ENCODE measurements around the gene RHBDF1.
"Not testable (repeated sequence)": the region's sequence is repeated elsewhere in the genome, so short reads cannot be mapped to it uniquely, and the experiment has no call there.

RHBDF1 gene

GRCh38 chr16:38941-39892 is 33.2 kb downstream of the RHBDF1 start:
- in situ Hi-C loops (cut with HindIII; ENCODE audit: low sequenced_read_pairs): no loop called here

DNA sequence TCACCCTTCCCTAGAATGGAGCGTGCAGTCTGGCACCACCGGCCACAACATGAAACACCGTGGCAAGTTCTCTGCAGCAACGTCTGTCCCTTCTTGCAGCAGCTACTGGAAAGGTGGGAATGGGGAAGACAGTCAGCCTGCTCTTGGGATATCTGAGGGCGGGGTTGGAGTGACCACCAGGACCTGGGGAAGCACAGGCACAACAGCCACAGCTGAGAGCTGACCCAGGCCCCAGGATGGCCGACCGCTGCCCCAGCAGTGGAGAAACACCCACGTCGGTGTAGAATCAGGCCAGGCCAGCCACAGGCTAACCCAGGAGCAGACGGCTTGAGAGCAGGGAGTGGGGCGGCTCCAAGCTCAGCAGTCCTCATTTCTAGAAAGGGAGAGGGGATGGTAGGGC is 34.2 kb downstream of the RHBDF1 start:
- in situ Hi-C loops (cut with HindIII; ENCODE audit: low sequenced_read_pairs): not testable (repeated sequence)

GRCh38 chr16:37511-37910 is 34.9 kb downstream of the RHBDF1 start:
- in situ Hi-C loops (cut with HindIII; ENCODE audit: low sequenced_read_pairs): no loop called here

DNA sequence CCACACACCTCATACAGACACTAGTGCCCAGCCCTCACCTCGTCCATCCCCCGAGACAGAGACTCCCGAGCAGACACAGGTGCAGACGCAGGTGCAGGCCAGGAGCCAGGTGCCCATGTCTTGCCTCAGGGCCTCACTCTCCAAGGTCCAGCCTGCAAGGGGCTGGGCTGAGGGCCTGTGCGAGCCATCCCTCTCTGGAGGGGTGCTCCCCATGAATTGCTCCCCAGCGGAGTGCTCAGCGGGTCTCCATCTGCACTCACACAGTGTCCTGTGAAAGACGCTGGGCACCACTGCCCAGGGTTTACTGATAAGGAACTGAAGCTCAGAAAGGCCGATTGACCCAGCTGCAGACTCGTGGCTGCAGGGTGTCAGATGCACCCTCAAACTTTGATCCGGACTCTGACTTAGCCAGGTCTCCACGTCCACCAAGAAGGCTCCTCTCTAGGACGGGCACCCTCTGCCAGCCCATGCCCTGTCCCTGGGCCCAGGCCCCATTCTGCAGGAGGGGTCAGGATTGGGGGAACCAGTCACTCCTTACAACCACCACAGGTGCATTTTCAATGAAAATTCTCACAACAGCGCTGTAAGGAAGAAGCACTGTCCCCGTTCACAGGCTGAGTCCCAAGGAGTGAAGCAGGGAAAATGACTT is 36.0 kb downstream of the RHBDF1 start:
- in situ Hi-C loops (cut with HindIII; ENCODE audit: low sequenced_read_pairs): no loop called here

DNA sequence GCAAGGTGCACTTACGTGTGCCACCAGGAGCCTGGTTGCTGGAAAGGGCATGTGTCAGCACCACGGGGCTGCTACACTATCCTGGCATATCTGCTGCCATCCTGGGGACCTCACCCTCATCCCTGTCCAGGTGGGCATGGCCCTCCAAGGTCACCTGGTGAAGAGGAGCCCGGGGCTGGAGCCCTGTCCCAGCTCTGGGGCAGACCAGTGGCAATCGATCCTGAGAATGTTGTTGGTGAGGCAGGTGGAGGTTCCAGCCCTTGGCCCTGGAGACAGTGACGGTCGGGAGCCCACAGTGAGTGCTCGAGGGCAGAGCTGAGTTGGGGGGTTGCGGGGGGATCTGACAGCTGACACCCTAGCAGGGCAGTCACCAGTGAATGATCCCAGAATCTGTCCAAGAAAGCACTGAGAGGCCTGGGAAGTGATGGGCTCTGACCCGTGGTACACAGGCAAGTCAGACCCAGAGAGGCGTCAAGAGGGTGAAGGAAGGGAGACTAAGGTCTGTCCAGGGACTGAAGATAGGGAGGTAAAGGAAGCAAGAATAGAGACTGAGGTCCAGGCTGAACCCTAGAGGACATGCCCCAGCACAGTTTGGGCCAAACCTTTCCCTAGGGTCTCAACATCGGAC is 36.6 kb downstream of the RHBDF1 start:
- in situ Hi-C loops (cut with HindIII; ENCODE audit: low sequenced_read_pairs): no loop called here

DNA sequence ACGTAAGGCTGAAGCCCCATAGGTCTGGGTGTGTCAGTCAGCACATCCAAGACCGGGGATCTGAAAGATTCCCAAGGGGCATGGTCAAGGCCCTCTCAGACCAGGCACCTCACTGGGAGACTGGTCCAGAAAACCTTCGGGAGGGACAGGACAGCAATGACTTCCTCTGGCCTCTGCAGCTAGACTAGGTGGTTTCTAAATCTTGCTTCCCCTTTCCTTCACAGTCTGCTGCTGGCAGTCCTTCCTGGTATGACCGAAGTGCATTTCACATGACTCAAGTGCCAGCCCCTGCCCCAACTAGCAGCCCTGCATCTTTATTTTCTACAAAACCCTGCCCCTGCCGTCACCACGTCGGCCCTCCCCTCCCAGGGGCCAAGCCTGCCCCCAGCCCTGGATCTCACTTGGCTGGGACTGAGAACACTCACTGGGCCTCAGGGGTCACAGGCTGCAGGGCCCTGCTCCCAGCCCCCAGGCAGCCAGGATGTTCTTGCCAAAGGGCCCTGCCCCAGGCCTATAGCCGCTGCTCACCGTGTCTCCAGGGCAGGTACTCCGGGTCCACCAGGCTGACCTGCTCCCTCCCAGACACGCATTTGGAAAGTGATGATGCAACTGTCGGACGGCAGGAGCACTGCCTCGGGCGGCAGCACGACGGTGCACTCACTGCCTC is 37.3 kb downstream of the RHBDF1 start:
- in situ Hi-C loops (cut with HindIII; ENCODE audit: low sequenced_read_pairs): no loop called here

- in situ Hi-C loops (cut with HindIII; ENCODE audit: low sequenced_read_pairs): no loop called here
Observed at GRCh38 chr16:34648-34987, 37.8 kb downstream of the RHBDF1 start.

- in situ Hi-C loops (cut with HindIII; ENCODE audit: low sequenced_read_pairs): no loop called here
Observed at GRCh38 chr16:33877-34647, 38.4 kb downstream of the RHBDF1 start.

- in situ Hi-C loops (cut with HindIII; ENCODE audit: low sequenced_read_pairs): not testable (repeated sequence)
Observed at GRCh38 chr16:33154-33876, 39.1 kb downstream of the RHBDF1 start.

- in situ Hi-C loops (cut with HindIII; ENCODE audit: low sequenced_read_pairs): not testable (repeated sequence)
Observed at GRCh38 chr16:30627-31026, 41.8 kb downstream of the RHBDF1 start.

- in situ Hi-C loops (cut with HindIII; ENCODE audit: low sequenced_read_pairs): not testable (repeated sequence)
Observed at GRCh38 chr16:25926-26348, 46.5 kb downstream of the RHBDF1 start.

DNA sequence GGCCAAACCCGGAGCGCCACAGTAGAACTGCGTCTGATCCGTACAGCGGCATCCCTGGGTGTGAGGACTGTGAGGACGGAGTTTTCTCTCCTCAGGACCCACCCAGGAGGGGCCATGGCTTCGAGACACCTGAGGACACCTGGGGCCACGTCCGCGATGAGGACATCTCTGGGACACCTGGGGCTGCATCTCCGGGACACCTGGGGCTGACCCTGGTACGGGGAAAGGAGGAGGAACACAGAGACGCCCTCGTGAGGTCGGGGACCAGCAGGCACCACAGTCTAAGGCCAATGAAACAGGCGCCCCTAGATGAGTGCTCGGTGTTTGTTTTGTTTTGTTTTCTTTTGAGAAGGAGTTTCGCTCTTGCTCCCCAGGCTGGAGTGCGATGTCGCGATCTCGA is 48.3 kb downstream of the RHBDF1 start:
- in situ Hi-C loops (cut with HindIII; ENCODE audit: low sequenced_read_pairs): not testable (repeated sequence)

DNA sequence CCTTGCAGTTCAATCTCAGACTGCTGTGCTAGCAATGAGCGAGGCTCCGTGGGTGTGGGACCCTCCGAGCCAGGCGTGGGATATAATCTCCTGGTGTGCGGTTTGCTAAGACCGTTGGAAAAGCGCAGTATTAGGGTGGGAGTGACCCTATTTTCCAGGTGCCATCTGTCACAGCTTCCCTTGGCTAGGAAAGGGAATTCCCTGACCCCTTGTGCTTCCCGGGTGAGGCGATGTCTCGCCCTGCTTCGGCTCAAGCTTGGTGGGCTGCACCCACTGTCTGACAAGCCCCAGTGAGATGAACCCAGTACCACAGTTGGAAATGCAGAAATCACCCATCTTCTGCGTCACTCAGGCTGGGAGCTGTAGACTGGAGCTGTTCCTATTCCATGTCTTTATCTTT is 51.5 kb downstream of the RHBDF1 start:
- in situ Hi-C loops (cut with HindIII; ENCODE audit: low sequenced_read_pairs): not testable (repeated sequence)

DNA sequence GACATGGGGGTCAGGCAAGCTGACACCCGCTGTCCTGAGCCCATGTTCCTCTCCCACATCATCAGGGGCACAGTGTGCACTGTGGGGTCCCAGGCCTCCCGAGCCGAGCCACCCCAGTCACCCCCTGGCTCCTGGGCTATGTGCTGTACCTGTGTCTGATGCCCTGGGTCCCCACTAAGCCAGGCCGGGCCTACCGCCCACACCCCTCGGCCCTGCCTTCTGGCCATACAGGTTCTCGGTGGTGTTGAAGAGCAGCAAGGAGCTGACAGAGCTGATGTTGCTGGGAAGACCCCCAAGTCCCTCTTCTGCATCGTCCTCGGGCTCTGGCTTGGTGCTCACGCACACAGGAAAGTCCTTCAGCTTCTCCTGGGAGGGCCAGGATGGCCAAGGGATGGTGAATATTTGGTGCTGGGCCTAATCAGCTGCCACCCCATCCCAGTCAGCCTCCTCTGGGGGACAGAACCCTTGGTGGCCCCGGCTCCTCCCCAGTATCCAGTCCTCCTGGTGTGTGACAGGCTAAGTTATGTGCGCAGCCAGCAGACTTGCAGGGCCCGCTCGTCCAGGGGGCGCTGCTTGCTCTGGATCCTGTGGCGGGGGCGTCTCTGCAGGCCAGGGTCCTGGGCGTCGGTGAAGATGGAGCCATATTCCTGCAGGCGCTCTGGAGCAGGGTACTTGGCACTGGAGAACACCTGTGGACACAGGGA is 55.2 kb downstream of the RHBDF1 start:
- in situ Hi-C loops (cut with HindIII; ENCODE audit: low sequenced_read_pairs): not testable (repeated sequence)

DNA sequence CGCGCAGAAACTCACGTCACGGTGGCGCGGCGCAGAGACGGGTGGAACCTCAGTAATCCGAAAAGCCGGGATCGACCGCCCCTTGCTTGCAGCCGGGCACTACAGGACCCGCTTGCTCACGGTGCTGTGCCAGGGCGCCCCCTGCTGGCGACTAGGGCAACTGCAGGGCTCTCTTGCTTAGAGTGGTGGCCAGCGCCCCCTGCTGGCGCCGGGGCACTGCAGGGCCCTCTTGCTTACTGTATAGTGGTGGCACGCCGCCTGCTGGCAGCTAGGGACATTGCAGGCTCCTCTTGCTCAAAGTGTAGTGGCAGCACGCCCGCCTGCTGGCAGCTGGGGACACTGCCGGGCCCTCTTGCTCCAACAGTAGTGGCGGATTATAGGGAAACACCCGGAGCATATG is 61.7 kb downstream of the RHBDF1 start:
- in situ Hi-C loops (cut with HindIII; ENCODE audit: low sequenced_read_pairs): not testable (repeated sequence)

DNA sequence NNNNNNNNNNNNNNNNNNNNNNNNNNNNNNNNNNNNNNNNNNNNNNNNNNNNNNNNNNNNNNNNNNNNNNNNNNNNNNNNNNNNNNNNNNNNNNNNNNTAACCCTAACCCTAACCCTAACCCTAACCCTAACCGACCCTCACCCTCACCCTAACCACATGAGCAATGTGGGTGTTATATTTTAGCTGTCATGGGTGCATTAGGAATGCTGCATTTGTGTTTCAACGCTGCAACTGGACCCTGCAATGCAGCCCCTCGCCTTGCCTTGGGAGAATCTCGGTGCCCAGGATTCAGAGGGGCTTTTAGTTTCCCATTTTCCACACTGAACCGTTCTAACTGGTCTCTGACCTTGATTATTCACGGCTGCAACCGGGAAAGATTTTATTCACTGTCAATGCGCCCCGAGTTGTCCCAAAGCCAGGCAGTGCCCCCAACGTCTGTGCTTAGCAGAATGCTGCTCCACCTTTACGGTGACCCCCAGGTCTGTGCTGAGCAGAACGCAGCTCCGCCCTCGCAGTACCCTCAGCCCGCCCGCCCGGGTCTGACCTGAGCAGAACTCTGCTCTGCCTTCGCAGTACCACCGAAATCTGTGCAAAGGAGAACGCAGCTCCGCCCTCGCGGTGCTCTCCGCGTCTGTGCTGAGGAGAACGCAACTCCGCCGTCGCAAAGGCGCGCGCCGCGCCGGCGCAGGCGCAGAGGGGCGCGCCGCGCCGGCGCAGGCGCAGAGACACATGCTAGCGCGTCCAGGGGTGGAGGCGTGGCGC is 62.3 kb downstream of the RHBDF1 start:
- in situ Hi-C loops (cut with HindIII; ENCODE audit: low sequenced_read_pairs): no loop called here

All from endothelial cell of hepatic sinusoid (primary cell).